ENCODE measurements around the gene CMPK2. TPM values are rescaled to one million over a fixed set of nuclear protein-coding genes. Genes with fewer than 3 reads are reported as not detected.

Gene CMPK2
- total RNA-seq, 4 donors from 2014 or later: 3.8 to 15.3 (median 6.3) TPM

DNA sequence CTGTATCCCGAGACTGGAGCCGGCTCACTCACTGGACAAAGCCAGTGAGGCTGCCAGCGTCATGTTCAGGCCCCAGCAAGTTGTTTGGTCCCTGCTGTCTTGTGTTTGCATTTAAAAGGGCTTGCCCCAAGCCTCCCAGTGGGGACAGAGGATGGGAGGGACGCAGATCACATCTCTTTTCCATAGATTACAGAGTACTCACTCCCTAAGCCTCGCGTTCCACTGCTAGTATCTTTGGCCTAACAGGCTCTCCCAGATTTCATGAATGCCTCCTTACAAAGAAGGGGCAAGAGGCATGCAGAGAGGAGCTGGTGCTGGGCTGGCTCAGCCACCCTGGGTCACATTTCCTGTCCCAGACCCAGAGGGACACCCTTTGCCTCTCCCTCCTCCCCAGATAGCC is 59.1 kb downstream of the CMPK2 start:
- H3K4me1 ChIP-seq: no peaks in the 10 kb centered on the region
- no peaks in the 10 kb centered on the region for H3K36me3 ChIP-seq
- H3K9me3 ChIP-seq: no peaks in the 10 kb centered on the region
- no peak overlapping the region for H3K4me3 ChIP-seq (replicated peaks in 1 of 3)
- no peaks in the 10 kb centered on the region for H3K27me3 ChIP-seq
- TF ChIP-seq POLR2A (IDR thresholded peaks at IDR 0.05) (no peak), CTCF (IDR thresholded peaks at IDR 0.05) (no peak)
- H3K27ac ChIP-seq: no peak overlapping the region
- intact Hi-C loops (cut with DNase I): no loop called here
- 63 to 67% methylated on average over 6 of the region's 6 CpGs for WGBS, 2 donors
- no peak for DNase-seq

GRCh38 chr2:6800553-6800952 is 65.2 kb downstream of the CMPK2 start:
- no peaks in the 10 kb centered on the region for H3K9me3 ChIP-seq
- TF ChIP-seq CTCF (IDR thresholded peaks at IDR 0.05): no peak
- TF ChIP-seq POLR2A (IDR thresholded peaks at IDR 0.05): no peak
- no peak overlapping the region for H3K4me3 ChIP-seq (replicated peaks in 1 of 3)
- no peak overlapping the region for H3K27ac ChIP-seq
- H3K4me1 ChIP-seq: no peaks in the 10 kb centered on the region
- intact Hi-C loops (cut with DNase I): no loop called here
- DNase-seq: no peak
- no peaks in the 10 kb centered on the region for H3K27me3 ChIP-seq
- no peaks in the 10 kb centered on the region for H3K36me3 ChIP-seq
- 78 to 81% methylated on average over 5 of the region's 5 CpGs for WGBS, 2 donors

Other genes with a start within 250 kb of the CMPK2 start
- gene RSAD2, start 11.9 kb upstream of the CMPK2 start, total RNA-seq: 1 to 10 TPM; 1.5 to 4.9 (median 2.6) TPM
- 10 to 100 TPM in 2 of 4 donors, 1 to 10 TPM in 2; 8.0 to 12.2 (median 10.6) TPM for gene RNF144A, start 51.5 kb upstream of the CMPK2 start, total RNA-seq